HG03457 (cell line): ENCODE results near the gene P4HA2.

Experiments
- ATAC-seq: cut with Tn5 transposase; IDR thresholded peaks from one replicate; pipeline ENCODE4 v1.9.1; 2021; ENCODE audit warnings: moderate number of reproducible peaks; ENCODE audit not compliant: unreplicated experiment

P4HA2 gene

DNA sequence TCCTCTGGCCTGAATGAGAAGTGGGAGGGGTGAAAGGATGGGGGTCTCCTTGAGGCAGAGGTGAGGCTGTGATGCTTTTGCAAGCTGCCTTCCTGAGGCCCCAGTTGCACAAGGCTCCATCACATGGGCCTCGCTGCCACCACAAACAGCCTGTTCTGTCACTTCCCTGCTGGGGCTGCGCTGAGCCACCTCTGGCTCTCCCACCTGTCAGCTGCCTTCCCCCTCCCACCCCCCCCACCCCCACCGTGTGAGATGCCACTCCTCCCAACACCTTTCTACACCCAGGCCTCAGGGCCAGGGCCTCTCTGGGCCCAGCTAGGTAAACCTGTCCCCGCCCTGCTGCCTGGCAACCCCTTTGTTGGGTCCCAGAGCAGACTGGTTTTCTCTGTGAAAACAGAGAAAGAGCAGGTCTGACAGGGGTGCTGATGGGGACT, 25.4 kb upstream of the P4HA2 start:
- ATAC-seq = no peak

DNA sequence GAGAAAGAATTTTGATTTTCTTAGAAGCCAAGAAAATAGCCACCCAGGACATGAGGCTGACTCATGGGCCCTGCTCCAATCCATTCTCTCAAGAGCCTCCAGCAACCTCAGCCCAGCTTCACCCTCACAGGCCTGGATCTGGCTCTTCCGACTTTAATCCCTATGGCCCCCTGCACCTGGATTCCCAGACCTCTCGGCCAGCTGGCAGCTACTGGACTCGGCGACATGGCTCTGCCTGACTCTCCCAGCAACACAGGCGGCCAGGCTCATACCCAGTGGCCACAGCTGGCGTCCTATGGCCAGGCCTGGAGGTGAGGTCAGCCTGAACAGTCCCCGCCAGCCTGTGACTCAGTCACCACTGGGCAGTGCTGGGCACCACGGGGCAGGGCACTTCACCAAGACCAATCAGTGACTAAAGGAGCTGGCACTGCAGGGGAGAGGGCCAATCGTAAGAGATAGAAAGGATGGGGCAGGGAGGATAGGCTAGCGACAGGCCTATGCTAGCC, 23.6 kb upstream of the P4HA2 start:
- no peak for ATAC-seq

DNA sequence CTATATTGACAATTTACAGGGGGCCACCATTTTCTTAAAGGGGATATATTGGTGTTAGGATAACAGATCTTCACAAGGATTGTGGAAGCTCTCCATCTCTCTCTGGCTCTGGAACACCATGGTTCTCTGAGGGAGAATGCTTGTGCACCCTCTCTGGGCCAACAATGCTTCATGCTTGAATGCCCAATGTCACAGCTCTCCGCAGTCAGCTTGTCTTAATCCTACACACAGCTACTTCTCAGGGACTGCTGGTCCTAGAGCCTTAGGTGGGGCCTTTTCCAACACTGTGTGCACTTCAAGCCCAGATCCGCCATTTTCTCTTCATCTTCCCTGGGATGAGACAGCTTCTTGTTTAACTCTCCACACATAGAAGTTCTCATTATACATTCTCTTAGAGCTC, 22.9 kb upstream of the P4HA2 start:
- ATAC-seq = no peak

DNA sequence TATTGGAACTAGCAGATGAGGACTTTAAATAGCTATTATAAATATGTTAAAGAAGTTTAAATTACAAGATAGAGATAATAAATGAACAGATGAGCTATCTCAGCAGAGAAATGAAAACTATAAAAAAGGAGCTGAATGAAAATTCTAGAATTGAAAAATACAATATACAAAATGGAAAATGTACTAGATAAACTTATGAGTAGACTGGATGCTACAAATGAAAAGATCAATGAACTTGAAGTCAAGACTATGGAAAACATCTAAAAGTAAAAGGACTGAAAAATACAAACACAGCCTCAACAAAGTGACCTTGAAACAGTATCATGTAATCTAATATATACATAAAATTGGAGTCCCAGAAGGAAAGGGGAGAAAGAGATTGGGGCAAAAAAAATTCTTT, 19.2 kb upstream of the P4HA2 start:
- no peak for ATAC-seq

DNA sequence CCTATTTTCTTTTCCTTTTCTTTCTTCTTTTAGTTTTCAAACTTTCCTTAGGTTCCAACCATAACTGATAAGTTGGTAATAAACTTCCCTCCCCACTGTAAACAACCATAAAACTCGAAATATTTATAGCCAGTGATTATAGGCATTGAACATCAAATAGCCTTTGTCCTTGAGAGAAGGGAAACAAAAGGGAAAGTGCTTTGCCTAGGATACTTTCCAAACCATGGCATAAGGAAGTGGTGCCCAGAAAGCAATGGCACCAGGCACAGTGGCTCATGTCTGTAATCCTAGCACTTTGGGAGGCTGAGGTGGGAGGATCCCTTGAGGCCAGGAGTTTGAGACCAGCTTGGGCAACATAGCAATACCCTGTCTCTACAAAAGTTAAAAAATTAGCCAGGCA, 17.9 kb upstream of the P4HA2 start:
- no peak for ATAC-seq

DNA sequence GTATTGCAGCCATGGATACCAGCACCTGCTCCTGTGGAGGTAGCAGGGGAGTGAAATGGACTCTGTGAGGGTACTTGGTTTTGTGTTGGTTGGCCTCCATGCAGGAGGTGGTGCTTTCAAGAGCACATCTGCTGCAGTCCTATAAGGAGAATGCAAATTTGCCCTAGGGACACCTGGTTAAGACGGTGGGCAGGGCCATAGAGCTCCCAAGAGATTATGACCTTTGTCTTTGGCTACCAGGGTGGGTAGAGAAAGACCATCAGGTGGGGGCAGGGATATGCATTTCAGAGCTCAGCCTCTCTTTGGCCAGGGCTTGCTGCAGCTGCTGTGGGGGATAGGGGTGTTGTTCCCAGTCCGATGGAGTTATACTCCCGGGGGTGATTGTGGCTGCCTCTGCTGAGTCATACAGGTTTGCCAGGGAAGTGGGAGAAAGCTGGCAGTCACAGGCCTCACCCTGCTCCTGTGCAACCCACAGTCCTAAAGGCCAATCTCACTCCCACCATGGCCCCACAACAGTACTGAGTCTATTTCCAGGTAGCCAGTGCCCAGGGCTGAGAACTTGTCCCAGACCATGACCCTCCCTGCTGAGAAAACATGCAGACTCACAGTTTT, 15.8 kb upstream of the P4HA2 start:
- no peak for ATAC-seq

DNA sequence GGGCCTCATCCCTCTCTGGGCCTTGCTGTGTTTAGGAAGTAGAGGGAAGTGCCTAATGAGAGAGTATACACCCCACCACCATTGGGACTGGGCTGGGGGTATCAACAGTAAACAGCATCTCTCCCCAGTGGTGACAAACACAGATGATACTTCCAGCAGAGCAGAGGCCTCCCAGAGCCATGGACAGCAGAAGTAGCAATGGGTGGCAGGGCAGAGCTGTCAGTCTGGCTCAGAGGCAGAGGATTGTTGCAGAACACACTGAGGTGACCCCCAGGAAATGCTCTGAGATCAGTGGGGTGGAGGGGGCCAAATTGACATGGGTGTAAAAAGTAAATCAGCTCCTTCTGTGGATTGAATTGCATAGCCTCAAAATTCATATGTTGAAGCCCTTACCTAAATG, 12.1 kb upstream of the P4HA2 start:
- ATAC-seq = no peak

DNA sequence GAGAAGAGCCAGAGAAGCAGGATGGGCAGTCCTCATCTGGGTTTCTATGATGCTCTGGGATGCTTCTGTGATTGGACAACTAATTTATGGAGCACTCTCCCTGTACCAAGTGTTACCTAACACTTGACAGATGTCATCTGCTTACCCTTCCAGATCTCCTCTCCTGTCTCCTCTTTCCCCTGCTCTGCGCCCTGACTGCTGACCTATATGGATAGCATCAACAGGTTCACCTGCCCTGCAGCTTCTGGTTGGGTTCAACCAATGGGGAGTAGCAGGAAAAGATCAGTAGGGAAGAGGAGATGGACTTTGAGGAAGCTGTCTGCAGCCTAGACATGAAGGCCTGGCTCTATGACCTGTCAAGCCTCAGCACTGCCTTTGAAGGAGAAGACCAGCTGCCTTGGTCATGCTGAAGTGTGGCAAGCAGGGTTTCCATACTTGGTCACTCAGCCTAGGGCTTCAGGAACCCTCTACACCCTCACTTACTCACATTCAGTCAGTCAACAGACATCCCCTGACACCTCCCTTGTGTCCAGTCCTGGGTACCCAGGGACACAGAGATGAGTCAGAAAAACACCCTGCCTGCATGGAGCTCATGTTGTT, 11.3 kb upstream of the P4HA2 start:
- ATAC-seq = no peak

DNA sequence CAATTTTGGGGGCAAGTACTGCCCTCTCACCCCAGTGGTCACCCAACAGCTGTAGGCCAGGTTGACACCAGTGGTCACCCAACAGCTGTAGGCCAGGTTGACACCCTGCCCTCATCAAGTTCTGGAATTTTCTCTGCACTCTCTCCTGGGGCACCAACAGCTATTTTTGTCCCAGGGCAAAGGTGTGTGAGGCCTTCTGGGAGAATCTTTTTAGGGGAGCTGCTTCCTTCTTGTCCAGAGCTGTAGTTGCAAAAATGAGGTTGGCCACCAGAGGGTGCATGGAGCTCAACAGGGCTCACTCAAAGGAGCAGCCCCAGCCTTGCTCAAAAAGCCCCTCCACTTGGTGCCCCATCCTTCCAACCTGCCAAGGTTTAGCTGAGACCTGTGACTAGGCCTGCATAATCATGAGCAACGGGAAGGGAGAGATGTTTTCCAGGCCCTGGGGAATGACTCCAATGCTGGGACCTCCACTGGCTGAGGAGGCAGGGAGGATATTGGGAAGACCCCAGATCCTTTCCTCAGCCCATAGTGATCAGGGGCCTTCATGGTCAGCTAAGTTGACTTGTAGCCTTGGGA, 10.6 kb upstream of the P4HA2 start:
- ATAC-seq = peak; percentile 52

DNA sequence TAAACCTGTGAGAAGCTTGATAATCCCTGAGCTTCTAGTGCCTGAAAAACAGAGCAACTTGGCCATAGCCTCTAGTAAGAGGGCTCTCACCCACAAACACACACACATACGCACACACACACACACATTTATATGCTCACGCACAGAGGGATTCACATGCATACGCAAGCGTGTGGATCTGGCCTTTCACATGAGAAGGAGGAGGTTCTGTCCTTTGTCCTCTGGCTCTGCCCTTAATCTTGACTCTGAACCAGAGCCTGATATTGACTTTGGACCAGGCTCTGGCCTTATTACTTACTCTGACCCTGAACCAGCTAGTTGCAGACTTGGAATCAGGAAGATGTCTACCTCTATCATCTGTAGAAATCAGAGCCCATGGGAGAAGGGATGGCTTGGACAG, 10.0 kb upstream of the P4HA2 start:
- no peak for ATAC-seq

DNA sequence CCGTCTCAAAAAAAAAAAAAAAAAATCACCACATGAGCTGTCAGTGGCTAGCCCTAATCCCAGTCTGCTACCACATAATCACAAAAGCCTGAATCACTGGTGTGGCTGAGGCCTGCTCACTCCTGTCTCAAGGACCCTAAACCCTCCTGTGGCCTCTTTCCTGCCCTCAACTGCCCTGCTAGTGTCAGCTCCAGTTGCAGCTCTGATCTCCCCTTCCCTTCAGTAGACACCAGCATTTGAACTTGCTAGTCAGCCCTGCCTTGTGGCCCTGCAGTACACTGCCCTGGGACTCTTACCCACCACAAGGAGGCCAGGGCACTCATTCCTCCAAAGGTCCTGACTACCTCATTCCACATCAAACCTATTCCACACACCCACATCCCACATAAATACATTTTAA, 9.5 kb upstream of the P4HA2 start:
- ATAC-seq = no peak

DNA sequence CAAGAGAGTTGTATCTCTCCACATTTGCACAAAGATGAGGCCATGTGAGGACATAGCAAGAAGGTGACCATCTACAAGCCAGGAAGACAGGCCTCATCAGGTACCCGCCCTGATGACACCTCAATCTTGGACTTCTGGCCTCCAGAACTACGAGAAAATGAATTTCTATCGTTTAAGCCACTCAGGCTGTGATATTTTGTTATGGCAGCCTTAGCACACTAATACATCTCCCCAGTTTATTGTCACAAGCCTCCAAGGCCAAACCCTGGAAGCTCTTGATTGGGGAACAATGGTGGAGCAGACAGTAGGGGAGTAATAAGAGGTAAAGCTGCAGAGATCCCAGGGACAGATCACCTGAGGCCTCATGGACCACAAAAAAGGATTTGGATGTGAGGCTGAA, 7.7 kb upstream of the P4HA2 start:
- no peak for ATAC-seq

DNA sequence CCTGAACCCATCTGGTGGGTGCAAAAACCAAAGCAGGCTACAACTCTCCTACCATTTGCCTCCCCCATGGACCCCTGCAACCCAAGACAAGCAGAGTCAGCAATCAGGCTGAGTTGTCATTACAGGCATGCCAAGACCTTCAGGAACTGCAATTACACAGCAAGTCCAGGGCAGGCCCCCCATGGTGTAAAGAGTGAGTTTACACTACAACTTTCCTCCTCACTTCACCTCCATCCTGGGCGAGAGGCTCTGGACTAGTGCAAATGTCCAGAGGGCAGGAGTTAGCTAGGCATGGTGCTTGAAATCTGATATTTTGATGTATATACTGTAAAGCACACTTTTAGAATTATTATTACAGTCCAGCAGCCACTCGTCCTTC, 7.0 kb upstream of the P4HA2 start:
- no peak for ATAC-seq

DNA sequence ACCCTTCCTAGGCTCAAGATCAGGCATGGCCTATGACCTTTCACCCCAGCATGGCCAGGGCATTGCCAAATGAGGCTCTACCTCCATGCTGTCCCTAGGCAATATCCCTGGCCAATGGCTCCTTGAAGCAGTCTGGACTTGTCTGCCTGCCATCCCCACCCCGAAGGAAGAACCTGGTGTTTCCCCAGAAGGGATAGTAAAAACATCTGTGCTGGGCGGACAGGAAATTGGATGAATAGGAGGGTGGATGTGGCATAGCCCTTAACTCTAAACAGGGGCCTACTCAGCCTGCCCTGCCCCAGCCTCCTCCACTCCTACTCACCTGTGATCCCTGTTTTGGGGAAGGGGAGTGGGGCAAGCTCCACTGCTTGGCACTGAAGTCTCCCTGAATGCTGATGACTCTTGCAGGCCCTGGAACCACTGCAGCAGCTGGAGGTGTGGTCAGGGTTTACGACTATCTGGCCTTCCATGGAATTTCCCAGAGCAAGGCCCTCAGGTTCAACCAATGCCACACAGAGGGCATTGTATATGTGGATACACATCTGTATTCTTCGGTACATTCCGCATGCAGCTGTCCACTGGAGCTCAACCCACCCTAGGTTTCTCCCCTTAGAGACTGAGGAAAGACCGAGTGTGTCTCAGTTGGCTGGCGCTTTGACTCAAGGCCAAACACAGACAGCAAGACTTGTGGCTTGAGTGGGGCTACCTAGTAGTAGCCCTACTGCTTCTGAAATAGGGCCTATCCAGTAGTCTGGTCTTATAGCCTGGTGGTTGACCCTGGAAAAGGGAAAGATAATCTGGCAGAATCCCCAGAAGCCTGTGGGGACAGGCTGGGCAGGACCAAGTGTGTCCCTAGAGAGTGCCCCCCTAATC, 6.4 kb upstream of the P4HA2 start:
- ATAC-seq = no peak

DNA sequence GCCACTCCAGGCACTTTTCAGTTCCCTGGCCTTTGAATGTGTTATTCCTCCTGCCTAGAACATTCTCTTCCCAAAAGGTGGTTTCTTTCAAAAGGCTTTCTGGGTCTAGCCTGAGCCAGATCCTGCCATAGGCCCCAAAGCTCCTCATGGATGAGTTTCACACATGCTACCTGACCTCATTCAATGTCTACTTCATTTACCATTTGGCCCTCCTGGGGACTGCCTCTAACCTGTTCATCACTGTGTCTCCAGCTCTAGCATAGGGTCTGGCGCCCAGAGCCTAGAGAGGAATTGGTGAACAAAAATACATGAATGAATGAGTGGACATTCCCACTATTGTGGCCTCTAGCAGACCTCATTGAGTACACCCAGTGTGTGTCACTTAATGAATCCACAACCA, 5.4 kb upstream of the P4HA2 start:
- ATAC-seq = no peak

DNA sequence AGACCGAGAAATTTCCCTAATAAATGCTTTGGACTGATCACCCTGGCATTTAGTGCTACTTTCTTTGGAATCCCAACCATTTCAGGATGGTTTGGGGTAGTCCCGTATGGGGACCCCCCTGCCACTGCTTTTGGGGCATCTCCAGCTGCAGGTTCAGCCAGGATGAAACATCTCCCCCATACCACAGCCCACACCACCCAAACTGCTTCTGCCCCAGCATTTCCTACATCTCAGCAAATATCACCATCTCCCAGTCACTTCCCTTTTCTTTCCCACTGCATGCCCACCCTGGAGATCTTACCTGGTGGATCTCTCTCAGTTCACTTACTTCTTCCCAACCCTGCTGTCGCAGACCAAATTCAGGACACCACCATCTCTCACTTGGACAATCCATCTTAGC, 4.8 kb upstream of the P4HA2 start:
- no peak for ATAC-seq

DNA sequence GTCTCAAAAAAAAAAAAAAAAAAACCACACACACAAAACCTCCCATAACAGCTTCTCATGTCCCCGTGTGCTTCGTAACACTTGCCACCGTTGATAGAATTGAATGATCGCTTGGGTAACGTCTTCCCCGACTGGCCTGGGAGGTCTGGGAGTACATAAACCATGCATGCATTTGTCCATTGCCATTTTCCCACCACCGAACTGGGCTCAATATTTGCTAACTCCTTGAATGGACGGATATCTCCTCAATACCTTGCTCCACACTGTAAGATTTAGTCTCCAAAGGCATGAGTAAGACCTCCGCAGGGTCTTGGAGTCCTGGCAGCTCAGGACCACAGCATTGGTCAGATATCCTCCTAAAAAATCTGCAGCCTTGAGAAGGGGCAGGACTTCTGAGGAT, 3.2 kb upstream of the P4HA2 start:
- ATAC-seq = no peak

DNA sequence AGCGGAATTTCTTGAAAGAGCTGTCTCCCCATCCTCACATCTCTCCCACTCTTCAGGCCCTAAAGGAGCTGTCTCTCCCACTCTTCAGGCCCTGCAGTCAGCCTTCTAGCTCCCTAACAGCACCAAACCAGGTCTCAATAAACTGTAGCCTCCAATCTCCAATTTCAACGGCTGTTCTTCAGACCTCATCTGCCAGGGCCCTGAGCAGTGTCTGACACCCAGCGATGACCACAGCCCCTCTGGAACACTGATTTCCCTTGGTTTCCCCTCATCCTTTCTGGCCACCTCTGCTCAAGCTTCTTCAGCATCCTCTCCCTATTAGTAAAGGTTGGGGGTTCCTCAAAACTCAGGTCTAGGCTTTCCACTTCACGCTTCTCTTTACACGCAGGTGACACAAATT, 1.6 kb upstream of the P4HA2 start:
- ATAC-seq = no peak

DNA sequence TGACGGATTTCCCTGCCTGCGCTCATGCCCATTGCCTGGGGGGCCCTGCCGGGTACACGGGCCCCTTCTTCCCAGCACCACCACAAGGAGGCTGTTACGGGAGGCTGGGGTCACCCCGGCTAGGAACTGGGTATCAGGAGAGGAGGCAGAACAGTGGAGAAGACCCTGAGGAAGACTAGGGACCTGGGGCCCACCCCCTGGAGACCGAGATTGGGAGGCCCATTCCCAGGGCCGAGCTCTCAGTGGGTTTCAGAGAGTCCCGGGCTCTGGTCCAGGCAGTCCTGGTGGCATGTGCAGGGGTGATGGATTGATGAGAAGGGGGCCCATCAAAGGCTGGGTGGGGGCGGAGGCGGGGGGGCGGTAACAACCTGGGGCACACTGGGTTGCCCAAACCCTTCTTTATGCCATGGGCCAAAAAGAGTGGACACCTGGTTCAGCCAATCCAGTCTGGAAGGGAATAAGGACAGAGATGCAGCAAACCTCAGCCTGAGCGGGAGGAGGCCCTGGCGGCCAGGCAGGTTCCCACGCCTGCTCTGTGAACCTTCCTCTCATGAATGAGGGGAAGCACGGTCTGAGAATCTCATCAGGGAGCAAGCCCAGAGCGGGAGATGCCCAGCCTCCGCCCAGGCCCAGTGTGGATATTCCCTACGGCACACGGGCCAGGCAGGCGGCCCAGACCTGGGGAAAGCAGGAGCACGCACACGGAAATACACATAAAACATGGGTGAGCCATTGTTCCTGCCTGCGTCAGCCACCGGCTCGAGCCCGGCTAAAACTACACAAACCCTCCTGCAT, 785 bp upstream of the P4HA2 start:
- ATAC-seq = no peak

DNA sequence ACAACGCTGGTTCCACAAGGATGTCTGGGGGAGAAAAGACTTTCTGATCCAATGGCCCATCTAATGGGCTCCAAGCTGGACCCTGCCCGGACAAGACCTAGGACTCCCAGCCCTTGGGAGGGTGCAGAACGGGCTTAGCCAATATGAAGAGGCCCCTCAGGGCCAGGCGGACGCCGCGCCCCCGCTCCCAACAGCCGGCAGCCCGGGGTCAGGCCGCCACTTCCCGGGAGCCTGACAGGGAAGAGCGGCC, 493 bp downstream of the P4HA2 start:
- ATAC-seq = no peak

DNA sequence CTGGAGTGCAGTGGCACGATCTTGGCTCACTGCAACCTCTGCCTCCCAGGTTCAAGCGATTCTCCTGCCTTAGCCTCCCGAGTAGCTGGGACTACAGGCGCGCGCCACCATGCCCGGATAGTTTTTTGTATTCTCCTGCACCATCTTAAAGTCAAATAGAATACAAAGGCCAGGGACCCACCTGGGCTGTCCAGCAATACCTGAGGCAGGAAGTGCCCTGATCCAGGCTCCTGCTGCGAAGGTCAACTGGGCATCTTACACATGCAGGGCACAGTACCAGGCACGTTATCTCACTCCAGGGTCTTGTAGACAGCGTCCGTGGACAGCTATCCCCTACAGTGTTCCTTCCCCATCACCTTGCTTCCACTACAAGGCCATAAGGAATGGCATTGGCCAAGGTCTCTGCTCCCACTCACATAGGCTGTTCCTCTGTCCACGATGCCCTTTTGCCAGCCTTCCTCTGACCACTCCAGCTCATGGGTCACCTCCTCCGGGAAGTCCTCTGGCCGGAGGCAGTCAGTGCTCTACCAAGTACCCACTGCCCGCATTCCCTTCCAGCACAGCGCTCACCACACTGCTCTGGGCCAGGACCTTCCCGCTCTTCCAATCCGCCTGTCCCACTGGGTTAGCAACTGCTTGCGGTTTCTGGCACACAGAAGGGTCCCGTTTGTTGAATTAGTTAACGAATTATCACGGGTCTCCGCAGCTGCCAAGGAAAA, 978 bp downstream of the P4HA2 start:
- ATAC-seq = no peak
